CD4-positive, alpha-beta T cell (primary cell): ENCODE measurements around the gene RBM20. TPM values are rescaled to one million over a fixed set of nuclear protein-coding genes. Genes with fewer than 3 reads are reported as not detected.

Experiments
- ATAC-seq: fragments of 200-7000 bp; cut with Tn5 transposase; one replicate; pipeline ENCODE4 v1.10.0; 2022; ENCODE audit warnings: mild to moderate bottlenecking; ENCODE audit not compliant: poor library complexity
- CTCF ChIA-PET: fragments of 350-600 bp; sonication (Branson Sonifier 250); formaldehyde crosslinking; loops from one replicate; lab custom pipeline; 2021; ENCODE audit warnings: antibody characterized with exemption, inconsistent platforms; lab: Charles Lee
- POLR2A ChIA-PET: fragments of 350-600 bp; sonication (Branson Sonifier 250); formaldehyde crosslinking; loops from one replicate; lab custom pipeline; 2021; ENCODE audit warnings: antibody characterized with exemption, inconsistent platforms; lab: Charles Lee
- DNase-seq, 14 experiments: peaks; one replicate each; pipeline ENCODE4 v3.0.0-alpha.2; 2013 to 2020; ENCODE audit warnings: mixed read lengths in 2 of 14
- H3K27ac ChIP-seq, 2 donors: one replicate each; pipeline versions ENCODE4 v1.5.1 to v1.7.0; 2013; ENCODE audit warnings: low read length in 2 of 2, low read depth in 1 of 2, mild to moderate bottlenecking in 1 of 2
- H3K27me3 ChIP-seq, 2 experiments: 1 replicate in 1 of 2; 2 replicates in 1 of 2; pipeline versions ENCODE4 v1.6.1 to v1.7.0; 2013; ENCODE audit warnings: low read length in 2 of 2, control low read depth in 1 of 2, mild to moderate bottlenecking in 1 of 2, moderate library complexity in 1 of 2; ENCODE audit not compliant: insufficient read depth in 2 of 2, control insufficient read depth in 1 of 2
- H3K36me3 ChIP-seq: one replicate; pipeline ENCODE4 v1.6.1; 2013; ENCODE audit warnings: low read length, control low read depth; ENCODE audit not compliant: insufficient read depth
- H3K4me1 ChIP-seq: one replicate; pipeline ENCODE4 v1.6.1; 2013; ENCODE audit warnings: low read length, control low read depth; ENCODE audit not compliant: insufficient read depth
- H3K4me3 ChIP-seq: one replicate; pipeline ENCODE4 v1.5.1; 2013; ENCODE audit warnings: mild to moderate bottlenecking, low read length, moderate library complexity
- H3K9me3 ChIP-seq, 2 experiments: 1 replicate in 1 of 2; 2 replicates in 1 of 2; pipeline versions ENCODE4 v1.6.1 to v1.7.0; 2013; ENCODE audit warnings: low read length in 2 of 2, mild to moderate bottlenecking in 2 of 2, control low read depth in 1 of 2, moderate library complexity in 1 of 2; ENCODE audit not compliant: control insufficient read depth in 1 of 2, insufficient read depth in 1 of 2
- H3K27ac Mint-ChIP-seq: one replicate; pipeline ENCODE4 v1.8.0; 2020; ENCODE audit warnings: mixed read lengths
- H3K27me3 Mint-ChIP-seq: one replicate; pipeline ENCODE4 v1.8.0; 2021; ENCODE audit warnings: mixed read lengths
- H3K36me3 Mint-ChIP-seq: one replicate; pipeline ENCODE4 v1.8.0; 2021; ENCODE audit warnings: low read depth, mixed read lengths
- H3K4me1 Mint-ChIP-seq: one replicate; pipeline ENCODE4 v1.8.0; 2021; ENCODE audit warnings: low read depth, mixed read lengths
- H3K4me3 Mint-ChIP-seq: one replicate; pipeline ENCODE4 v1.8.0; 2020; ENCODE audit warnings: mild to moderate bottlenecking, mixed read lengths
- H3K9me3 Mint-ChIP-seq: one replicate; pipeline ENCODE4 v1.8.0; 2020; ENCODE audit warnings: mixed read lengths
- CTCF ChIP-seq: fragments of 200-600 bp; IDR thresholded peaks from one replicate; pipeline ENCODE4 v1.8.0; 2022; ENCODE audit warnings: antibody characterized with exemption, mild to moderate bottlenecking
- intact Hi-C, 2 experiments: fragments of 100-400 bp; cut with DNase I in 1 of 2; cut with micrococcal nuclease in 1 of 2; formaldehyde crosslinking; loops; one replicate each; pipeline versions ENCODE4 v1.15.1 to v1.9.0; 2023 to 2025; cut with DNase I, micrococcal nuclease
- total RNA-seq, 174 experiments: library from RNA in 2 of 174; stranded (reverse) in 2 of 174; gene quantifications; one replicate each; pipeline ENCODE4 v1.2.3 and lab custom pipeline; 2021 to 2026

RBM20 gene
- total RNA-seq, 2 experiments from 2014 or later: 0.91 to 1.1 TPM

GRCh38 chr10:110840225-110840922 lies 196.2 kb downstream of the RBM20 start:
- ATAC-seq (no peak), DNase-seq (no peak)
- H3K9me3 Mint-ChIP-seq: no peaks in the 10 kb centered on the region
- Histone ChIP-seq H3K4me1 (peaks cover 59% of the 10 kb centered on the region), H3K27me3 (no peaks in the 10 kb centered on the region), H3K9me3 (no peaks in the 10 kb centered on the region), H3K4me3 (no peak overlapping the region), H3K36me3 (no peaks in the 10 kb centered on the region), H3K27ac (no peak overlapping the region)
- H3K4me1 Mint-ChIP-seq: peaks cover 57% of the 10 kb centered on the region
- ChIA-PET POLR2A (no interaction called here), CTCF (no interaction called here)
- H3K4me3 Mint-ChIP-seq: no peak overlapping the region
- no peaks in the 10 kb centered on the region for H3K36me3 Mint-ChIP-seq
- intact Hi-C loops: no loop called here
- no peaks in the 10 kb centered on the region for H3K27me3 Mint-ChIP-seq
- no peak overlapping the region for H3K27ac Mint-ChIP-seq
- TF ChIP-seq CTCF: no peak

GRCh38 chr10:110840923-110841428 lies 196.8 kb downstream of the RBM20 start:
- Mint-ChIP-seq H3K4me3 (no peak overlapping the region), H3K27me3 (no peaks in the 10 kb centered on the region), H3K9me3 (no peaks in the 10 kb centered on the region), H3K4me1 (peaks cover 58% of the 10 kb centered on the region), H3K27ac (no peak overlapping the region), H3K36me3 (no peaks in the 10 kb centered on the region)
- TF ChIP-seq CTCF: no peak
- Histone ChIP-seq H3K36me3 (no peaks in the 10 kb centered on the region), H3K4me3 (no peak overlapping the region), H3K4me1 (peaks cover 59% of the 10 kb centered on the region), H3K27me3 (no peaks in the 10 kb centered on the region), H3K27ac (no peak overlapping the region), H3K9me3 (no peaks in the 10 kb centered on the region)
- DNase-seq (no peak), ATAC-seq (no peak)
- intact Hi-C loops: no loop called here
- ChIA-PET CTCF (no interaction called here), POLR2A (no interaction called here)

- no peaks in the 10 kb centered on the region for H3K27me3 Mint-ChIP-seq
- H3K4me3 Mint-ChIP-seq: no peak overlapping the region
- intact Hi-C loops: no loop called here
- peaks cover 62% of the 10 kb centered on the region for H3K4me1 ChIP-seq
- H3K36me3 ChIP-seq: no peaks in the 10 kb centered on the region
- no peaks in the 10 kb centered on the region for H3K9me3 Mint-ChIP-seq
- no peak for ATAC-seq
- peaks cover 55% of the 10 kb centered on the region for H3K4me1 Mint-ChIP-seq
- no peak for TF ChIP-seq CTCF
- H3K9me3 ChIP-seq: no peaks in the 10 kb centered on the region
- peak in 1 of 14 experiments; percentile 26 for DNase-seq
- POLR2A ChIA-PET: interaction anchor here (1.1 kb wide), 1 partner anchor 35 kb away, joined by 3 read pairs; no protein-coding TSS in a partner anchor
- H3K36me3 Mint-ChIP-seq: no peaks in the 10 kb centered on the region
- no peak overlapping the region for H3K4me3 ChIP-seq
- CTCF ChIA-PET: no interaction called here
- no peak overlapping the region for H3K27ac ChIP-seq
- no peaks in the 10 kb centered on the region for H3K27me3 ChIP-seq
- no peak overlapping the region for H3K27ac Mint-ChIP-seq
Observed at GRCh38 chr10:110841767-110842267, 197.7 kb downstream of the RBM20 start.
